DOHH2 (cell line): ENCODE results near the gene ADNP.

Source experiments
- CTCF ChIP-seq: fragments of 200-600 bp; sonication (generic); IDR thresholded peaks from one replicate; pipeline ENCODE4 v1.5.1; 2014; ENCODE audit warnings: antibody characterized with exemption, mild to moderate bottlenecking, low read depth, low read length; ENCODE audit not compliant: poor library complexity, severe bottlenecking
- EZH2phosphoT487 ChIP-seq: fragments of 200-600 bp; sonication (generic); IDR thresholded peaks from 2 replicates; pipeline ENCODE4 v1.6.1; 2017; ENCODE audit warnings: borderline replicate concordance, mild to moderate bottlenecking, antibody characterized with exemption, low read length, moderate library complexity, mixed read lengths

- TF ChIP-seq CTCF = no peak
- no peak for TF ChIP-seq EZH2phosphoT487
Measured at GRCh38 chr20:50957798-50958614, 26.8 kb upstream of the ADNP start, which contains the start of gene DPM1.
